ENCODE results near the gene CNBD2.

DNA sequence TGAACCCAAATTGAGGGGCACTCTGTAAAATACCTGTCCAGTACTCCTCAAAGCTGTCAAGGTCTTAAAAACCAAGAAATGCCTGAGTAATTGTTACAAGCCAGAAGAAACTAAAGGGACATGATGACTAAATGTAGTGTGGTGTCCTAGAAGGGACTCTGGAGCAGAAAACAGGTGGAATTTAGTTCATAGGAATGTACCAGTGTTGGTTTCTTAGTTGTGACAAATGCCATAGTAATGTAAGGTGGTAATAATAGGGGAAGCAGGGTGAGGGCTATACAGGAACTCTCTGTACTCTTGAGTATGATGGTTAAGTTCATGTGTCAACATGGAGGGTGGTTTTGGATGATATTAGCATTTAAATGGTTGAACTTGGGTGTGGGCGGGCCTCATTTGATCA, 92.3 kb downstream of the CNBD2 start:
- no peak for TF ChIP-seq RARB (CRISPR knock-in tag; IDR thresholded peaks at IDR 0.05)
- TF ChIP-seq GLIS3 (CRISPR knock-in tag; IDR thresholded peaks at IDR 0.05), result no peak
- no peak for TF ChIP-seq CSDC2 (CRISPR knock-in tag; IDR thresholded peaks at IDR 0.05)
- no peak for TF ChIP-seq ISL1 (CRISPR knock-in tag; IDR thresholded peaks at IDR 0.05)
- TF ChIP-seq, protein P1, sequence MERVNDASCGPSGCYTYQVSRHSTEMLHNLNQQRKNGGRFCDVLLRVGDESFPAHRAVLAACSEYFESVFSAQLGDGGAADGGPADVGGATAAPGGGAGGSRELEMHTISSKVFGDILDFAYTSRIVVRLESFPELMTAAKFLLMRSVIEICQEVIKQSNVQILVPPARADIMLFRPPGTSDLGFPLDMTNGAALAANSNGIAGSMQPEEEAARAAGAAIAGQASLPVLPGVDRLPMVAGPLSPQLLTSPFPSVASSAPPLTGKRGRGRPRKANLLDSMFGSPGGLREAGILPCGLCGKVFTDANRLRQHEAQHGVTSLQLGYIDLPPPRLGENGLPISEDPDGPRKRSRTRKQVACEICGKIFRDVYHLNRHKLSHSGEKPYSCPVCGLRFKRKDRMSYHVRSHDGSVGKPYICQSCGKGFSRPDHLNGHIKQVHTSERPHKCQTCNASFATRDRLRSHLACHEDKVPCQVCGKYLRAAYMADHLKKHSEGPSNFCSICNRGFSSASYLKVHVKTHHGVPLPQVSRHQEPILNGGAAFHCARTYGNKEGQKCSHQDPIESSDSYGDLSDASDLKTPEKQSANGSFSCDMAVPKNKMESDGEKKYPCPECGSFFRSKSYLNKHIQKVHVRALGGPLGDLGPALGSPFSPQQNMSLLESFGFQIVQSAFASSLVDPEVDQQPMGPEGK (CRISPR knock-in tag; IDR thresholded peaks at IDR 0.05; ENCODE audit: borderline replicate concordance), result no peak
- TF ChIP-seq, protein P2, sequence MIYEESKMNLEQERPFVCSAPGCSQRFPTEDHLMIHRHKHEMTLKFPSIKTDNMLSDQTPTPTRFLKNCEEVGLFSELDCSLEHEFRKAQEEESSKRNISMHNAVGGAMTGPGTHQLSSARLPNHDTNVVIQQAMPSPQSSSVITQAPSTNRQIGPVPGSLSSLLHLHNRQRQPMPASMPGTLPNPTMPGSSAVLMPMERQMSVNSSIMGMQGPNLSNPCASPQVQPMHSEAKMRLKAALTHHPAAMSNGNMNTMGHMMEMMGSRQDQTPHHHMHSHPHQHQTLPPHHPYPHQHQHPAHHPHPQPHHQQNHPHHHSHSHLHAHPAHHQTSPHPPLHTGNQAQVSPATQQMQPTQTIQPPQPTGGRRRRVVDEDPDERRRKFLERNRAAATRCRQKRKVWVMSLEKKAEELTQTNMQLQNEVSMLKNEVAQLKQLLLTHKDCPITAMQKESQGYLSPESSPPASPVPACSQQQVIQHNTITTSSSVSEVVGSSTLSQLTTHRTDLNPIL (CRISPR knock-in tag; IDR thresholded peaks at IDR 0.05; ENCODE audit: low read depth), result no peak
- no peak for TF ChIP-seq ZC3H10 (CRISPR knock-in tag; IDR thresholded peaks at IDR 0.05)
- TF ChIP-seq ESRRG (CRISPR knock-in tag; IDR thresholded peaks at IDR 0.05), result no peak
- TF ChIP-seq ARNTL (CRISPR knock-in tag; IDR thresholded peaks at IDR 0.05; ENCODE audit: borderline replicate concordance, low read depth), result no peak
- no peak for TF ChIP-seq BACH2 (CRISPR knock-in tag; IDR thresholded peaks at IDR 0.05; ENCODE audit: borderline replicate concordance)
- TF ChIP-seq ZNF8 (CRISPR knock-in tag; IDR thresholded peaks at IDR 0.05), result no peak
- no peak for TF ChIP-seq ZFP30 (CRISPR knock-in tag; IDR thresholded peaks at IDR 0.05)
- no peak for TF ChIP-seq ZNF565 (CRISPR knock-in tag; conservative IDR thresholded peaks at IDR 0.05; ENCODE audit: low read depth)
- TF ChIP-seq TCF4 (CRISPR knock-in tag; IDR thresholded peaks at IDR 0.05; ENCODE audit: borderline replicate concordance), result no peak

All from SK-N-SH treated with all-trans-retinoic acid at 6 μM for 48 hours (cell line).